Fibroblast of pulmonary artery (primary cell): ENCODE measurements around the gene HPRT1.
A peak's percentile ranks its signal among the peaks of the same experiment; 100 is the strongest.

Source experiments
- DNase-seq: peaks from one replicate; pipeline ENCODE4 v3.0.0-alpha.2; 2010; ENCODE audit warnings: low read depth
- H3K4me3 ChIP-seq: replicated peaks from 2 replicates; pipeline ENCODE4 v1.5.1; 2011; ENCODE audit warnings: low read depth, mild to moderate bottlenecking, control low read depth, low read length, moderate library complexity
- TF ChIP-seq, protein P1 (sequence below): IDR thresholded peaks from 2 replicates; pipeline ENCODE4 v1.5.1; 2011; ENCODE audit warnings: mild to moderate bottlenecking, control low read depth, low read length, inconsistent platforms; ENCODE audit errors: missing control alignments

Gene HPRT1, protein sequence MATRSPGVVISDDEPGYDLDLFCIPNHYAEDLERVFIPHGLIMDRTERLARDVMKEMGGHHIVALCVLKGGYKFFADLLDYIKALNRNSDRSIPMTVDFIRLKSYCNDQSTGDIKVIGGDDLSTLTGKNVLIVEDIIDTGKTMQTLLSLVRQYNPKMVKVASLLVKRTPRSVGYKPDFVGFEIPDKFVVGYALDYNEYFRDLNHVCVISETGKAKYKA

DNA sequence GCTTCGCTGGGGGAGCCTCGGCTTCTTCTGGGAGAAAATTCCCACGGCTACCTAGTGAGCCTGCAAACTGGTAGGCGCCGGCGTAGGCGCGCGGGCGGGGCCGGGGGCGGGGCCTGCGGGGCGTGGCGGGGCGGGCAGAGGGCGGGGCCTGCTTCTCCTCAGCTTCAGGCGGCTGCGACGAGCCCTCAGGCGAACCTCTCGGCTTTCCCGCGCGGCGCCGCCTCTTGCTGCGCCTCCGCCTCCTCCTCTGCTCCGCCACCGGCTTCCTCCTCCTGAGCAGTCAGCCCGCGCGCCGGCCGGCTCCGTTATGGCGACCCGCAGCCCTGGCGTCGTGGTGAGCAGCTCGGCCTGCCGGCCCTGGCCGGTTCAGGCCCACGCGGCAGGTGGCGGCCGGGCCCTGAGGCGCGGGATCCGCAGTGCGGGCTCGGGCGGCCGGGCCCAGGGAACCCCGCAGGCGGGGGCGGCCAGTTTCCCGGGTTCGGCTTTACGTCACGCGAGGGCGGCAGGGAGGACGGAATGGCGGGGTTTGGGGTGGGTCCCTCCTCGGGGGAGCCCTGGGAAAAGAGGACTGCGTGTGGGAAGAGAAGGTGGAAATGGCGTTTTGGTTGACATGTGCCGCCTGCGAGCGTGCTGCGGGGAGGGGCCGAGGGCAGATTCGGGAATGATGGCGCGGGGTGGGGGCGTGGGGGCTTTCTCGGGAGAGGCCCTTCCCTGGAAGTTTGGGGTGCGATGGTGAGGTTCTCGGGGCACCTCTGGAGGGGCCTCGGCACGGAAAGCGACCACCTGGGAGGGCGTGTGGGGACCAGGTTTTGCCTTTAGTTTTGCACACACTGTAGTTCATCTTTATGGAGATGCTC is at the start of gene HPRT1:
TSS of gene HPRT1 (plus strand) at position 161 of the 857 bp plus-strand sequence. CDS start at position 308, 147 bp downstream.
- peak; percentile 74 for DNase-seq
- H3K4me3 ChIP-seq = peak within 1 kb of the TSS; percentile 63
- TF ChIP-seq, protein P1, sequence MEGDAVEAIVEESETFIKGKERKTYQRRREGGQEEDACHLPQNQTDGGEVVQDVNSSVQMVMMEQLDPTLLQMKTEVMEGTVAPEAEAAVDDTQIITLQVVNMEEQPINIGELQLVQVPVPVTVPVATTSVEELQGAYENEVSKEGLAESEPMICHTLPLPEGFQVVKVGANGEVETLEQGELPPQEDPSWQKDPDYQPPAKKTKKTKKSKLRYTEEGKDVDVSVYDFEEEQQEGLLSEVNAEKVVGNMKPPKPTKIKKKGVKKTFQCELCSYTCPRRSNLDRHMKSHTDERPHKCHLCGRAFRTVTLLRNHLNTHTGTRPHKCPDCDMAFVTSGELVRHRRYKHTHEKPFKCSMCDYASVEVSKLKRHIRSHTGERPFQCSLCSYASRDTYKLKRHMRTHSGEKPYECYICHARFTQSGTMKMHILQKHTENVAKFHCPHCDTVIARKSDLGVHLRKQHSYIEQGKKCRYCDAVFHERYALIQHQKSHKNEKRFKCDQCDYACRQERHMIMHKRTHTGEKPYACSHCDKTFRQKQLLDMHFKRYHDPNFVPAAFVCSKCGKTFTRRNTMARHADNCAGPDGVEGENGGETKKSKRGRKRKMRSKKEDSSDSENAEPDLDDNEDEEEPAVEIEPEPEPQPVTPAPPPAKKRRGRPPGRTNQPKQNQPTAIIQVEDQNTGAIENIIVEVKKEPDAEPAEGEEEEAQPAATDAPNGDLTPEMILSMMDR = no peak

DNA sequence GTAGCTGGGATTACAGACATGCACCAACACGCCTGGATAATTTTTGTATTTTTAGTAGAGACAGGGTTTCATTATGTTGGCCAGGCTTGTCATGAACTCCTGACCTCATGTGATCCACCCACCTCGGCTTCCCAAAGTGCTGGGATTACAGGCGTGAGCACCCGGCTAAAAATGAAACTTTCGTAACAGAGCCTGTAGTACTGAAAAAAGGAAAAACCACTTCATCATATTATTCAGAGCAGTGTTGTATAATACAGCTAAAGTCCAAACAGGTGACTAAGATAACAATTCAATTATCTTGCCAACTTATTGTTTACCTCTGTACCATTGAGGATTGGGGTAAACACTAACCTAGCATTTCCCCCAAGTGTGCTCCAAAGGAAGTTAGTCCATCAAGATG is 43.9 kb upstream of the HPRT1 start:
- no peak for DNase-seq

DNA sequence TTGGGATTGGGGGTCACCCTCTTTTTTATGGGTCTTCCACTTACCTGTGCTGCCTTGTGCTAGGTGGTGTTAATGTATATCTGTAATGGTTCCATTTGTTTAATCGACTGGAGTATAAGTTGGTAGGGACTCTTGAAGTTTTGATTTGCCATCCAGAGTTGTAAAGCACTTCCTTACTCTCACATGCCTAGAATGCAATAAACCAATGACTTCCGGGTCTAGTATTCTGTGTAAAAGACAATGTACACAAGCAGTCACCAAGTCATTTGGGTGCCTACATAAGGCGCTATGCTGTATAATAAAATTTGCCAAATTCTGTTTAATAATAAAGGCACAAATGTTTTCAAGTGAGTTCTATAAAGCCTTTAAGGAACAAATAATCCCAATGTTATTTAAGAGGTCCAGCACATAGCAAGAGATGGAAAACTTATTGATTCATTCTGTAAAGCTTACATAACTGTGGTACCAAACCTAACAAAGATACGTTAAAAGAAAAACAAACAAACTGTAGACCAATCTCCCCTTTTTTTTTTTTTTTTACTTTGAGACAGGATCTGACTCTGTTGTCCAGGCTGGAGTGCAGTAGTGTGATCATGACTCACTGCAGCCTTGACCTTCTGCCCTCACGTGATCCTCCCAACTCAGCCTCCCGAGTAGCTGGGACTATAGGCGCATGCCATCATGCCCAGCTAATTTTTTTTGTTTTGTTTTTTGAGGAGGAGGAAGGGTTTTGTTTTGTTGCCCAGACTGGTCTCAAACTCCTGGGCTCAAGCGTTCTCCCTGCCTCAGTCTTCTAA is 41.5 kb upstream of the HPRT1 start:
- no peak overlapping the region for H3K4me3 ChIP-seq
- TF ChIP-seq, protein P1 = no peak
- DNase-seq = peak; percentile 13

More for the DNA sequence above, 43.9 kb upstream of the HPRT1 start:
- TF ChIP-seq, protein P1 = no peak
- no peak overlapping the region for H3K4me3 ChIP-seq

DNA sequence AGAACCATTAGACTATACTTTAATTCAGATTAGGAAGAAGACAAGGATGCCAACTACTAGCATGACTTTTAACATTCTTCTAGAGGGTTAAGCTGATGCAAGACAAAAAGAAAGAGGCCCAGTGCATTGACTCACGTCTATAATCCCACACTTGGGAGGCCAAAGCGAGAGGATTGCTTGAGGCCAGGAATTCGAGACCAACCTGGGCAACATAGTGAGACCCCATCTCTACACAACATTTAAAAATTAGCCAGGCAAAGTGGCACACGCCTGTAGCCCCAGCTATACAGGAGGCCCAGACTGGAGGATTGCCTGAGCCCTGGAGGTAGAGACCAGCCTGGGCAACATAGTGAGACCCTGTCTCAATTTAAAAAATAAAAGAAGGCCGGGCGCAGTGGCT is 40.2 kb upstream of the HPRT1 start:
- no peak for DNase-seq
- H3K4me3 ChIP-seq = no peak overlapping the region
- TF ChIP-seq, protein P1 = no peak

DNA sequence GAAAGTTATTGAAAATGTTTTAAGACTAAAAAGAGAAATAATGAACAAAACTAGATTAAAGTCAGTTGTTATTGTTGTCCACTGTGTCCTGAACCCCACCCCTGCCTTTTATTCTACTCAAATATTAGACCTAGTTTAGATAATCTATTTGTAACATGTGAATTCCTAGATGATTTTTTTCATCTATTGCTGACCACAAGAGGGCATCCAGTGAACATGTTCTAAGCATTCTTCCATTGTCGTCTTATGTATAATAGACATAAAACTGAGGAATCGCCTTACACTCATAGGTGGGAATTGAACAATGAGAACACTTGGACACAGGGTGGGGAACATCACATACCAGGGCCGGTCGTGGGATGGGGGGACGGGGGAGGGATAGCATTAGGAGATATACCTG is 36.4 kb upstream of the HPRT1 start:
- H3K4me3 ChIP-seq = no peak overlapping the region
- TF ChIP-seq, protein P1 = peak; percentile 37
- peak; percentile 49 for DNase-seq

DNA sequence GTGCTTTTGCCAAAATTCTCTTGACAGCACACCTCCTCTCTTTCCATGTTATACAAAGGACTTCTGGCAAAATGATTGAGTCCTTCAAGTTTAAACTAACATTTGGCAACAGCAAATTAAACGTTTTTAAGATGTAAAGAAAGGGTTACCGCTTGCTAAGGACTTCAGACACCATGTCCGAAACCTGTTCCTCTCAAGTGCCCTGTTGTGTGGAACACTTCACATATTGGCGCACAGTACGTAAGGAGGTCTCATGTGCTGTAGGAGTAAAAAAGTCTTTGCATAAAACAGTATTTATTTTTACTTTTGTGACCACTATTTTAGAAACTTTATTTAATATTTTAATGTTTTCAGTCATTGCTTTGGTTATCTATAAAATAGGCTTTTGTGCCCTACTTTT is 33.7 kb upstream of the HPRT1 start:
- DNase-seq = no peak
- H3K4me3 ChIP-seq = no peak overlapping the region
- TF ChIP-seq, protein P1 = no peak
